HG03442 (cell line): ENCODE measurements around the gene MYO1D.
A peak's percentile ranks its signal among the peaks of the same experiment; 100 is the strongest.

Source experiments
- ATAC-seq: cut with Tn5 transposase; IDR thresholded peaks from one replicate; pipeline ENCODE4 v1.9.1; 2021; ENCODE audit warnings: mild to moderate bottlenecking, moderate library complexity; ENCODE audit not compliant: unreplicated experiment

Gene MYO1D

GRCh38 chr17:32861981-32862380, 14.9 kb downstream of the MYO1D start:
- no peak for ATAC-seq

DNA sequence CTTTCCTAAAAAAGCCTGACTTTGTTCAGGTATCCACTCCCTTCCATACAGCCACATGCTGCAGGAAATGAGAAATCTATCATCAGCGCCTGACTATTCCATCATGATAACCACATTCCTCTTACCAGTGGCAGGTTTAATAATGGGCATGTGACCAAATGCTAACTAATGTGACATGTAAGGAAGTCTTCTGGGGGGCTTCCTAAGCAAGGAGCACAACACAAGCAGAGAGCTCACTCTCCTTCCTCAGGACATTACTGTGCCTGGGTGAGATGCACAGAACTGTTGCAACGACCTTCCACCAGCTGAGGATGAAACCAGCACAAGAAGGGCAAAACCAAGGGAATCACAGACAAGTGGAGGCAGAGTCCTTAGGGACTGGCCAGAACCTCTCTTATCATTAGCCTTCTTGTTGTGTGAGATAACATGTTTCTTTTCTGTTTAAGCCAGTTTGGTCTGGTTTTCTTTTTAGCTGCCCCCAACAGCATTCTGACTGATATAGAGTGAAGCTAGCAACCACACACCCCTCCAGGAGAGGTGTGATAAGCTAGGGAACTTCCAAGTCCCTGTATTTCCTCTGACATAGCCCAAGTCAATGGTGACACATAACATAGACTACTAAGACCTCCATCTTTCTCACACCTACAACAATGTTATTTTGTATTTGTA, 16.9 kb downstream of the MYO1D start:
- ATAC-seq = no peak

DNA sequence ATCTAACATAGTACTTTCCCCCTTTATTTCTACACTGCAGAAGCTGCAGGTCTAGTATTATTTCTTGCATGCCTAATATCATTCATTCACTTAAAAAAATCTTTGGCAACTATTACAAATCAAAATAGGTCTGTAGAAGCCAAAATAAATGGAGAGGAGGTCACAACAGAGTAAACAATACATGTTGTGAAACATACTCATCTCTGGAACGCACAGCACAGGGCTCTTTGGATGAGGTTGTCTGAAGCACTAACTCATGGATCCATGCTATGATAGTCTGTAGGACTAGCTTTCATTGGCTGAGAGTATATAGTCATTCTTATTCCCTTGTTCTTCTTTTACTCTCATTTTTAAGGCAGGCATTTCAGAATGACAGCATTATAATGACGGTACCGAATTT, 21.3 kb downstream of the MYO1D start:
- ATAC-seq = no peak

- ATAC-seq = no peak
Measured at GRCh38 chr17:32854832-32855389, 22.0 kb downstream of the MYO1D start.

- ATAC-seq = no peak
Measured at GRCh38 chr17:32854207-32854606, 22.7 kb downstream of the MYO1D start.

GRCh38 chr17:32852811-32853210, 24.1 kb downstream of the MYO1D start:
- ATAC-seq = no peak

DNA sequence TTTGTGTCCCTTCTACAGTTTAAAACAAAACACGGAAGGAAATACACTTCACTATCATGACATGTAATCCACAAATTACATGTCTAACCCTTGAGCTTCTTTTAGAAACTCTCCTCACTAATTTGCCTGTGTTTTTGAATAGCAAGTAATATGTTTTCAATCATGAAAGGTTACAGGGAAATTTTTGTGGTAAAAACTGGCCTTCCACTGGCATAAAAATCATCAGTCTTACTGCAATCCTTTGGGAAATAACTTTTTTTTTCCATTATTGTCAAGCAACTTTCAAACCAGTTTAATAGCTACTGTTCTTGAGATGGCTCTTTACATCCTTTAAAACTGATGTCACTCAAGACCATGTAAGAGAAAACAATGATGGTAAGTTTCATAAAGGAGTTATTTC, 27.0 kb downstream of the MYO1D start:
- ATAC-seq = no peak

DNA sequence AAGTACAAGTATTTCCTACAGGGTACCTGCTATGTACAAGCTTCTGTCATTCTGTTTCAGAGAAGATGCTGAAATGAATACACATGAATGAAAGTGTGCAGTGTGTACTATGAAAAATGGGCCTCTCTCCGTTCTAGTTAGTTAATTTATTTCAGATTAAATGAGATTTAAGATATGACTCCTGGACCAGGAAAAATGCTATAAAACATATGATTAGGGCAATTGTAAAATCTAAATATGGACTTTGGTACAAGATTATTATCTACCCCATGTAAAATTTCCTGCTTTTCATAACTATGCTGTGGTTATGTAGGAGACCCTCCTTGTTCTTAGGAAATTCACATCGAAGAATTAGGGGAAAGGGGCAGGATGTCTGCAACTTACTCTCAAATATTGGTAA, 28.9 kb downstream of the MYO1D start:
- no peak for ATAC-seq

DNA sequence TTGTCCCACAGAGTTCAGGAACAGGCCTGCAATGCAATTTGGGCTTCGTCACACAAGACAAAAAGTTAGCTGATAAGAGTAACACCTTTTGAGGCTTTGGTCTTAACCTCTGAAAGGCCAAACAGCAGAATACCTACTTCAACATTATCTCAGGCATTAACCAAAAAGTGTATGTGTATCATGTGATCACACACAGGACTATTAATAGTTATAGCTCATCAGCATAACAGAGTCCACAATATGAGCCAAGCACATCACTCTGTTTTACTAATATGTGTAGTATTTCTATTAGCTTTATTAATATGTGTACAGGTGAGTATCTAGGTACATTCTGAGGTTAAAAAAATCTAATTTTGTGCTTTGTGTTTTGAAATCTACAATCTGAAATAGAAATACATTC, 30.8 kb downstream of the MYO1D start:
- ATAC-seq = no peak

- no peak for ATAC-seq
Measured at GRCh38 chr17:32840241-32840640, 36.7 kb downstream of the MYO1D start.

- no peak for ATAC-seq
Measured at GRCh38 chr17:32836527-32836926, 40.4 kb downstream of the MYO1D start.

DNA sequence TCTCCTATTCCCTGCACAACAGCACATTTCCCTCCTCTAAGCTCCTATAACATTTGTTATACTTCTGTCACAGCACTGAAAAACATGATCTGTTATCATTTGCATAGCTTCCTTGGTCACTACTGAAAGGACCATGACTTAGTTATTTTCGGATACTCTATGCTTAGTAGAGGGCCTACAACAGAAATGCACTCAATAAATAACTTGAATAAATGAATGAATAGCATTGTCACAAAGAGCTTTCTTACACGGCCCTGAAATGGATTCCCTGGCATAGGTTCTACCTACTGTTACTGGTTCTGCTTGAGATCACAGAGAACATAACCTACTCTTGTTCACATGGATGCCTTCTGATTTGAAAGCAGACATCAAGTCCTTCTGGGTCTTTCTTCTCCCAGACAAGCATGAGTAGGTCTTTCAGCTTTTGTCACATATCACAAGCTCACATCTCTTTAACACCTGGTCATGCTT, 41.6 kb downstream of the MYO1D start:
- peak; percentile 48 for ATAC-seq

DNA sequence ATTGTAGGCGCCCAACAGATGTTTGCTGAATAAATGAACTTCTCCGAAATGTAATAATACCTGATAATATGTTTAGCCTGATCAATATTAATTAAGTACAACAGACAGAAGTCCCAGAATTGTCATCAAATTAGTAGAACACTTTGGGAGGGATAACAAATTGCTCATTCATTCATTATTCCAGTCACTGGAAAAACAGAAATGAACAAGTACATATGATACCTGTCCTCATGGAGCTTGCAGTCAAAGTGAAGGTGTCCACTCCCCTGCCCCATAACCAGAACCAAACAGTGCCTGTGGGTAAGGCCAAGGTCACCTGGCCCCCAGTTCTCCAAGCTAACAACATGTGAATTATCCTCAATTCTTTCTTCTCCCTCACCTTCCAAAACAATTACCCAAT, 42.8 kb downstream of the MYO1D start:
- no peak for ATAC-seq

GRCh38 chr17:32833526-32833925, 43.4 kb downstream of the MYO1D start:
- ATAC-seq = no peak

- ATAC-seq = no peak
Measured at GRCh38 chr17:32833076-32833475, 43.8 kb downstream of the MYO1D start.

DNA sequence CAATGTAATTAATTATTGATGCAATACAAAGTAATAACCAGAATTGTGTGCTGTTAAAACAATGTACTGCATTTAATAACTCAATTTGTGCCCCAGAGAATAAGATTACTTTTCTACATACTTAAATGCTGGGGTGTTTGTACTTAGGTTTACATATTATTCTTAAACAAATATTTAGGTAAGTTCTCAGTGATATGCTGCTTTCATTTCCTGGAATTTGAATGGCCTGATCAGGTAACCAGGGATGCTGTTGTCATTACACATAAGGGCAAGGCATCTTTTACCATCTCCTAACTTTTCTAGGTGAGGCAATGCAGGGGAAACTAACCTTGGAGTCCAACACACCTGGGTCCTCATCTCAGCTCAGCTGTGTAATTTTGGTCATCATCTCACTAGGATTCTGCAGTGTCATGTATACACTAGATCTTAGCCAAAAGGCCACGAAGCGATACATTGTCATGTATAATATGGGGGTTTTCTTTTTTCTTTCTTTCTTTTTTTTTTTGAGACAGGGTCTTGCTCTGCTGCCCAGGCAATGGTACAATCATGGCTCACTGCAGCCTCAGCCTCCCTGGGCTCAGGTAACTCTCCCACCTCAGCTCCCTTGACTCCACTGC, 45.2 kb downstream of the MYO1D start:
- ATAC-seq = no peak

DNA sequence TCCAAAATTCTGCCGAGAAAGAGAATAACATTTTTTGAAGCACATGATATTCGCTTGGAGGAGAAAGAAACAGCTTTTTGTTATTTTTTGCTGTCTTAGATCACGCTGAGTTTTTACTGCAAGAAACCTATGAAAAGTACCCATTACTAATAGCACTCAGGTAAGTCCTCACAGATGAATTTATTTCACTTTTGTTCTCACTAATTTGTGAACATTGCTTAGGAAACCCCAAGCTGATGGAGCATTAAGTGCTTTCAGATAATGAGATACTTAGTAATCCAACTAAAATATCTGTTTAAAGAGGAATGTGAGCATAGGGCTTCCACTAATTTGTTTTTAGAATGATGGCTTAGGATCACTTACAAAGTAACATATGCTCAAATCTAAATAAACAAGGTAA, 45.7 kb downstream of the MYO1D start:
- ATAC-seq = no peak

DNA sequence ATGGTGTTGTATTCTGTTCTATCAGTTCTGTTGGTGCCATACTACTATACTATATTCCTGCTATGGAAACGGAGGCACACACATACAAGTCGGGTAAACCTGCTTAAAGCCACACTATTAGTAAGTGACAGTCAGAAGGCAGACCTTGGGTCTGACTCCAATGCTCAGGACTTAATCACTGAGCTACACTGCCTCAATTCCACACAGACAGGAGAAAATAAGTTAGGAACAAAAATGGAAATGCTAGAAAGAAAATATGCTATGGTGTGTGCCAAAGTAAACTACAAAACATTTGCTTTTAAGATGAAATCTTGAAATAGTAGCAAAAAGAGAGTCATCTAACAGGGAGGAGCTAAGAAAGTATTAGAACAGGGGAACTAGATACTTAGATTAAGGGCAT, 48.1 kb downstream of the MYO1D start:
- peak; percentile 10 for ATAC-seq

DNA sequence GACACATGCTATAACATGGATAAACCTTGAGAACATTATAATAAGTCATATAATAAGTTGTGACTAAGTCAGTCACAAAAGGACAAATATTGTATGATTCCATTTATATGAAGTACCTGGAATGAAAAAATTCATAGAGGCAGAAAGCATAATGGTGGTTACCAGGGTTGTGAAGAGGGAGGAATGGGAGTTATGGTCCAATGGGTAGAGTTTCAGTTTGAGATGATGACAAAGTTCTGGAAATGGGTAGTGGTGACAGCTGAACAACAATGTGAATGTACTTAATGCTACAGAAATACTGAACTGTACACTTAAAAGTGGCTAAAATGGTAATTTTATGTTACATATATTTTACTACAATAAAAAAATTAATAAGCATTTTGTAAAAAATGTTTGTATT, 49.7 kb downstream of the MYO1D start:
- ATAC-seq = no peak

DNA sequence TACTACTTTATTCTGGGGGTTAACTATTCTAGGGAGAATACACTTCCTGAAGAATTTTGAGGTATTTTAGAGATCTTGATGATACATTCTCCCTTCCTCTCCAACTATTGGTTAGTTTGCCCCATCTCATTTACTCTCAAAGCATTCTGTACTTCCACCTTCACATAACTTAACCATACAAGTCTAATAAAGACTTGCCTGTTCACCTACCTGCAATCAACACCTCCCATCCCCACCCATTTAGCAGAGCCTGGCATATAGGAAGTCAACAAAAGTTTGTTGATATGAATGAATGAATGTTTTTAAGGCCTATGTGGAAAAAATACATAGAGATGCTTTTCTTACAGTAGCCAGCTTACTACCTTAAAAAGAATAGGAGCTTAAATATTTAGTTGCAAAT, 50.8 kb downstream of the MYO1D start:
- no peak for ATAC-seq

DNA sequence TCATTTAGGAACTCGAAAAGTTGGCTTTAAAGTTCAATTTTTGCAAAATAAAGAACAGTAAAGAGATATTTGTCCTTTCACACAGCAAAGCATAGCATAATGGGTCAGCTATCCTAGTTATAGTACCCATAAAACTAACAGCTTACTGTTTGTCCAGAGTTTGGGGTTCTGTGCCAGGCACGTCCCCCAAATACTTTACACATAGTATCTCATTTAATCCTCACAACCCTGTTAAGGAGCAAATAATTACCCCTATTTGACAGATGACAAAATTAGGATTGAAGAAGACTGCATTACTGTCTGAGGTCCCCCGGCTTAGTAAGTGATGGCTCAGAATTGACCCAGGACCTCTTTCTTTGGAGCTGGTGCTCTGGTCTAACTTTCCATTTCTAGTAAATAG, 52.6 kb downstream of the MYO1D start:
- ATAC-seq = no peak

DNA sequence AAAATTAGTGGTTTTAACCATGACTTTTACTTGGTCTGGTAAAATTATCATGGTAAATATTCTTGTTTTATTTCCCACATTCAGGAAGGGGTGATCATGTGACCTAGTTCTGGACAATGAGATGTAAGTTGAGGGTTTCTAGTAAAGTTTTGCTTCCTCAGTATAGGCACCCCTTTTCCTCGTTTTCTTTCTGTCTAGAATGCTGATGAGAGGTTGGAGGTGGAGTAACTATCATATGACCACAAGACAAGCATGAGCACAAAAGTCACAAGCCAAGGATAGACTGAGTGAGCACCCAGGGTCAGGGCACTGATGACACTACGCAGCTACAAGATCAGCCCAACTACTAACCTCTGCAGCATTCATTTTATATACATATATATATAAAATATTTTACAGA, 53.9 kb downstream of the MYO1D start:
- ATAC-seq = no peak
